WTC11 (cell line): ENCODE data around the gene DCXR.

Experiments
- FOXJ3 ChIP-seq: sonication (generic); formaldehyde crosslinking; IDR thresholded peaks from 2 replicates; pipeline ENCODE4 v1.9.0; 2021; ENCODE audit warnings: missing genetic modification reagents, mild to moderate bottlenecking, borderline replicate concordance
- FOXK1 ChIP-seq: sonication (generic); formaldehyde crosslinking; IDR thresholded peaks from 2 replicates; pipeline ENCODE4 v1.8.0; 2022; ENCODE audit warnings: mild to moderate bottlenecking, moderate library complexity, missing genetic modification reagents
- GABPB1 ChIP-seq: sonication (generic); formaldehyde crosslinking; IDR thresholded peaks from 2 replicates; pipeline ENCODE4 v1.8.1; 2023; ENCODE audit warnings: mild to moderate bottlenecking, missing genetic modification reagents
- KAT7 ChIP-seq: sonication (generic); formaldehyde crosslinking; IDR thresholded peaks from 2 replicates; pipeline ENCODE4 v1.8.1; 2023; ENCODE audit warnings: missing genetic modification reagents, mild to moderate bottlenecking, borderline replicate concordance
- NR1H2 ChIP-seq: sonication (generic); formaldehyde crosslinking; IDR thresholded peaks from 2 replicates; pipeline ENCODE4 v1.9.0; 2021; ENCODE audit warnings: mild to moderate bottlenecking, moderate library complexity, missing genetic modification reagents
- TEAD4 ChIP-seq: sonication (generic); formaldehyde crosslinking; IDR thresholded peaks from 2 replicates; pipeline ENCODE4 v1.8.0; 2022; ENCODE audit warnings: mild to moderate bottlenecking, missing genetic modification reagents
- ZNF138 ChIP-seq: sonication (generic); formaldehyde crosslinking; conservative IDR thresholded peaks from 2 replicates; pipeline ENCODE4 v1.8.1; 2022; ENCODE audit warnings: mild to moderate bottlenecking, moderate library complexity, missing genetic modification reagents
- TF ChIP-seq, protein P1 (sequence below): sonication (generic); formaldehyde crosslinking; IDR thresholded peaks from 2 replicates; pipeline ENCODE4 v1.8.1; 2023; ENCODE audit warnings: mild to moderate bottlenecking, missing genetic modification reagents, moderate library complexity
- TF ChIP-seq, protein P2 (sequence below): sonication (generic); formaldehyde crosslinking; IDR thresholded peaks from 2 replicates; pipeline ENCODE4 v1.8.0; 2022; ENCODE audit warnings: missing genetic modification reagents
- TF ChIP-seq, protein P3 (sequence below): fragments of 200-600 bp; IDR thresholded peaks from 2 replicates; pipeline ENCODE4 v1.8.0; 2022; ENCODE audit warnings: antibody characterized with exemption

DNA sequence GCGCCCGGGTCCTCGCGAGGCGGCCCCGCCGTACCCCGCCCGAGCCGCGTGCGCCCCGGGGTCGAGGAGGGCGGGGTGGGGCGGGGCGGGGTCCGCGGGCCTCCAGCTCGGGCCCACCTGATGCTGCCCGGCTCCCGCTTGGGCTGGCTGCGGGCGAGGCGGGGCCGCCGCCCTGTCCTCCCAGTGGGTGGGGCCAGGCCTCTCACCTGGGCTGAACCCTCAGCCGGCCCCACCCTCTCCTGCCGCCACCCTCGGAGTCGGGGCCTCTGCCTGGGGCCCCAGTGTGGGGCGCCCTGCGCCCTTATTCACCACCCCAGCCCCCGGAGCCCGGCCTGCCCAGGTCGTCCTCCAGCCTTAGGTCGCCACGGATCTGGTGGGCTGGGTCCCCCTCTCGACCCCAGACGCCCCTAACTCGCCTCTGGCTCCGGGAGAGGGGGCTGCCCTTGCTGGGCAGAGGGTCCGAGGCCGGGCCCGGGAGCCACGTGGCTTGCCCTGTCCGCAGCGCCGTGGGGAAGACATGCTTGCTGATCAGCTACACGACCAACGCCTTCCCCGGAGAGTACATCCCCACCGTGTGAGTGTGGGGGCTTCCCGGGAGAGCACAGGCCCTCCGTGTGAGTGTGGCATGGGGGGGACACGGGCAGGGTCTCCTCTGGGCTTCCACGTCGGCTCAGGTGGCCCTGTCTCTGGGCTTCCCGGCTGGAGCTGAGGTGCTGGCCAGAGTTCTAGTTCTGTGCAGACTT is 5.4 kb downstream of the DCXR start:
- TF ChIP-seq ZNF138 (no peak), TEAD4 (CRISPR knock-in tag) (no peak), KAT7 (no peak), FOXJ3 (CRISPR knock-in tag) (no peak), NR1H2 (CRISPR knock-in tag) (no peak), GABPB1 (CRISPR knock-in tag) (no peak), FOXK1 (CRISPR knock-in tag) (no peak)
- TF ChIP-seq, protein P1, sequence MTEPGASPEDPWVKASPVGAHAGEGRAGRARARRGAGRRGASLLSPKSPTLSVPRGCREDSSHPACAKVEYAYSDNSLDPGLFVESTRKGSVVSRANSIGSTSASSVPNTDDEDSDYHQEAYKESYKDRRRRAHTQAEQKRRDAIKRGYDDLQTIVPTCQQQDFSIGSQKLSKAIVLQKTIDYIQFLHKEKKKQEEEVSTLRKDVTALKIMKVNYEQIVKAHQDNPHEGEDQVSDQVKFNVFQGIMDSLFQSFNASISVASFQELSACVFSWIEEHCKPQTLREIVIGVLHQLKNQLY (CRISPR knock-in tag), result no peak
- TF ChIP-seq, protein P2, sequence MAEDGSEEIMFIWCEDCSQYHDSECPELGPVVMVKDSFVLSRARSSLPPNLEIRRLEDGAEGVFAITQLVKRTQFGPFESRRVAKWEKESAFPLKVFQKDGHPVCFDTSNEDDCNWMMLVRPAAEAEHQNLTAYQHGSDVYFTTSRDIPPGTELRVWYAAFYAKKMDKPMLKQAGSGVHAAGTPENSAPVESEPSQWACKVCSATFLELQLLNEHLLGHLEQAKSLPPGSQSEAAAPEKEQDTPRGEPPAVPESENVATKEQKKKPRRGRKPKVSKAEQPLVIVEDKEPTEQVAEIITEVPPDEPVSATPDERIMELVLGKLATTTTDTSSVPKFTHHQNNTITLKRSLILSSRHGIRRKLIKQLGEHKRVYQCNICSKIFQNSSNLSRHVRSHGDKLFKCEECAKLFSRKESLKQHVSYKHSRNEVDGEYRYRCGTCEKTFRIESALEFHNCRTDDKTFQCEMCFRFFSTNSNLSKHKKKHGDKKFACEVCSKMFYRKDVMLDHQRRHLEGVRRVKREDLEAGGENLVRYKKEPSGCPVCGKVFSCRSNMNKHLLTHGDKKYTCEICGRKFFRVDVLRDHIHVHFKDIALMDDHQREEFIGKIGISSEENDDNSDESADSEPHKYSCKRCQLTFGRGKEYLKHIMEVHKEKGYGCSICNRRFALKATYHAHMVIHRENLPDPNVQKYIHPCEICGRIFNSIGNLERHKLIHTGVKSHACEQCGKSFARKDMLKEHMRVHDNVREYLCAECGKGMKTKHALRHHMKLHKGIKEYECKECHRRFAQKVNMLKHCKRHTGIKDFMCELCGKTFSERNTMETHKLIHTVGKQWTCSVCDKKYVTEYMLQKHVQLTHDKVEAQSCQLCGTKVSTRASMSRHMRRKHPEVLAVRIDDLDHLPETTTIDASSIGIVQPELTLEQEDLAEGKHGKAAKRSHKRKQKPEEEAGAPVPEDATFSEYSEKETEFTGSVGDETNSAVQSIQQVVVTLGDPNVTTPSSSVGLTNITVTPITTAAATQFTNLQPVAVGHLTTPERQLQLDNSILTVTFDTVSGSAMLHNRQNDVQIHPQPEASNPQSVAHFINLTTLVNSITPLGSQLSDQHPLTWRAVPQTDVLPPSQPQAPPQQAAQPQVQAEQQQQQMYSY (CRISPR knock-in tag), result no peak
- TF ChIP-seq, protein P3, sequence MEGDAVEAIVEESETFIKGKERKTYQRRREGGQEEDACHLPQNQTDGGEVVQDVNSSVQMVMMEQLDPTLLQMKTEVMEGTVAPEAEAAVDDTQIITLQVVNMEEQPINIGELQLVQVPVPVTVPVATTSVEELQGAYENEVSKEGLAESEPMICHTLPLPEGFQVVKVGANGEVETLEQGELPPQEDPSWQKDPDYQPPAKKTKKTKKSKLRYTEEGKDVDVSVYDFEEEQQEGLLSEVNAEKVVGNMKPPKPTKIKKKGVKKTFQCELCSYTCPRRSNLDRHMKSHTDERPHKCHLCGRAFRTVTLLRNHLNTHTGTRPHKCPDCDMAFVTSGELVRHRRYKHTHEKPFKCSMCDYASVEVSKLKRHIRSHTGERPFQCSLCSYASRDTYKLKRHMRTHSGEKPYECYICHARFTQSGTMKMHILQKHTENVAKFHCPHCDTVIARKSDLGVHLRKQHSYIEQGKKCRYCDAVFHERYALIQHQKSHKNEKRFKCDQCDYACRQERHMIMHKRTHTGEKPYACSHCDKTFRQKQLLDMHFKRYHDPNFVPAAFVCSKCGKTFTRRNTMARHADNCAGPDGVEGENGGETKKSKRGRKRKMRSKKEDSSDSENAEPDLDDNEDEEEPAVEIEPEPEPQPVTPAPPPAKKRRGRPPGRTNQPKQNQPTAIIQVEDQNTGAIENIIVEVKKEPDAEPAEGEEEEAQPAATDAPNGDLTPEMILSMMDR, result no peak
